Activated naive CD4-positive, alpha-beta T cell treated with anti-CD3 and anti-CD28 coated beads for 36 hours (primary cell): ENCODE measurements around the gene KIF26B. TPM values are rescaled to one million over a fixed set of nuclear protein-coding genes. Genes with fewer than 3 reads are reported as not detected.
A peak's percentile ranks its signal among the peaks of the same experiment; 100 is the strongest.
"Not testable (repeated sequence)": the region's sequence is repeated elsewhere in the genome, so short reads cannot be mapped to it uniquely, and the experiment has no call there.

Experiments
- CTCF ChIA-PET: fragments of 350-600 bp; sonication (Branson Sonifier 250); formaldehyde crosslinking; loops from one replicate; lab custom pipeline; 2021; ENCODE audit warnings: antibody characterized with exemption; lab: Charles Lee
- DNase-seq: peaks from one replicate; pipeline ENCODE4 v3.0.0-alpha.2; 2020
- H3K27ac Mint-ChIP-seq: one replicate; pipeline ENCODE4 v1.8.0; 2021; ENCODE audit warnings: mild to moderate bottlenecking, mixed read lengths
- H3K27me3 Mint-ChIP-seq: one replicate; pipeline ENCODE4 v1.8.0; 2021; ENCODE audit warnings: low read depth, mixed read lengths
- H3K36me3 Mint-ChIP-seq: one replicate; pipeline ENCODE4 v1.8.0; 2021; ENCODE audit warnings: low read depth, mixed read lengths
- H3K4me1 Mint-ChIP-seq: one replicate; pipeline ENCODE4 v1.8.0; 2021; ENCODE audit warnings: low read depth, mixed read lengths
- H3K4me3 Mint-ChIP-seq: one replicate; pipeline ENCODE4 v1.8.0; 2021; ENCODE audit warnings: mild to moderate bottlenecking, moderate library complexity, mixed read lengths
- H3K9me3 Mint-ChIP-seq: one replicate; pipeline ENCODE4 v1.8.0; 2021; ENCODE audit warnings: mixed read lengths
- intact Hi-C: fragments of 100-400 bp; cut with micrococcal nuclease; formaldehyde crosslinking; loops from one replicate; pipeline ENCODE4 v1.15.1; 2023
- total RNA-seq, 2 experiments: library from RNA; stranded (reverse); gene quantifications; one replicate each; pipeline ENCODE4 v1.2.3, GENCODE V29; 2021

Gene KIF26B
- total RNA-seq, 2 experiments from 2014 or later, result 0.05 TPM; not detected in 1

GRCh38 chr1:245310571-245311531 lies 156.1 kb downstream of the KIF26B start:
- DNase-seq, result peak; percentile 25
- peak overlapping the region; percentile 62 for H3K4me3 Mint-ChIP-seq
- intact Hi-C loops, result no loop called here
- no peaks in the 10 kb centered on the region for H3K9me3 Mint-ChIP-seq
- CTCF ChIA-PET, result interaction anchor here (0.5 to 0.7 kb wide), 3 partner anchors 158 to 1740 kb away, joined by 3 to 7 read pairs (median 6); no protein-coding TSS in a partner anchor
- H3K36me3 Mint-ChIP-seq, result no peaks in the 10 kb centered on the region
- H3K4me1 Mint-ChIP-seq, result peaks cover 10% of the 10 kb centered on the region
- H3K27me3 Mint-ChIP-seq, result no peaks in the 10 kb centered on the region
- H3K27ac Mint-ChIP-seq, result peak overlapping the region; percentile 51

DNA sequence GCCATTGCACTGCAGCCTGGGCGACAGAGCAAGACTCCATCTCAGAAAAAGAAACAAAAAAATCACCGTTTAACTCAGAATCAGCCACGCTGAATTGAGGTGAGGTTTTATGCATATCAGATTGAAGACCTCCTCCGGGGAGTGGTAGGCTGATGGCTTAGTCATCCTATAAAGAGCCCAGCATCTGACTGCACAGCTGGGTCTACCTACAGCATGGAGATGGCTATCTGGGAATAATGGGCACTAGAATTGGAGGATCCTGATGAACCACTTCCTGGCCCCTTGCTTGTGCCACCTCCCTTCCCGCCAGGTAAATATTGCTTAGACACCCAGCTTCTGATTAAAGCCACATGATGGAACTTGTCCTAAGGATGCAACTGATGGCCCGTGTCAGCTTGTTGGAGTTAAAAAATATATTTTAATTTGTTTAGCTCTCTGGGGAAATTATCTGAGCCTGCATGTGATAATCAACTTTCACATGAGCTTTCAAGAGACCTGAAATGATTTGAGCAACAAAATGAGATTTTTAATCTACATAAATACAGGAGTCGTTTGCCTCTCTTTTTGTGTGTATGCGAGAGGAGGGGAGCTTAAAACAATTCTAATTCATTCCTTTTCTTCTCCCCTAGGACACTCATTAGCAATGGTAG lies 157.2 kb downstream of the KIF26B start:
- no peak overlapping the region for H3K4me3 Mint-ChIP-seq
- H3K9me3 Mint-ChIP-seq, result no peaks in the 10 kb centered on the region
- H3K27me3 Mint-ChIP-seq, result no peaks in the 10 kb centered on the region
- intact Hi-C loops, result no loop called here
- CTCF ChIA-PET, result no interaction called here
- no peaks in the 10 kb centered on the region for H3K36me3 Mint-ChIP-seq
- peaks cover 10% of the 10 kb centered on the region for H3K4me1 Mint-ChIP-seq
- H3K27ac Mint-ChIP-seq, result no peak overlapping the region
- no peak for DNase-seq

GRCh38 chr1:245313576-245313975 lies 158.8 kb downstream of the KIF26B start:
- H3K4me3 Mint-ChIP-seq, result no peak overlapping the region
- H3K27ac Mint-ChIP-seq, result no peak overlapping the region
- H3K4me1 Mint-ChIP-seq, result peaks cover 10% of the 10 kb centered on the region
- H3K9me3 Mint-ChIP-seq, result no peaks in the 10 kb centered on the region
- H3K27me3 Mint-ChIP-seq, result no peaks in the 10 kb centered on the region
- CTCF ChIA-PET, result interaction anchor here (0.6 kb wide), 1 partner anchor 1748 kb away, joined by 3 read pairs; no protein-coding TSS in a partner anchor
- intact Hi-C loops, result no loop called here
- no peaks in the 10 kb centered on the region for H3K36me3 Mint-ChIP-seq
- no peak for DNase-seq

DNA sequence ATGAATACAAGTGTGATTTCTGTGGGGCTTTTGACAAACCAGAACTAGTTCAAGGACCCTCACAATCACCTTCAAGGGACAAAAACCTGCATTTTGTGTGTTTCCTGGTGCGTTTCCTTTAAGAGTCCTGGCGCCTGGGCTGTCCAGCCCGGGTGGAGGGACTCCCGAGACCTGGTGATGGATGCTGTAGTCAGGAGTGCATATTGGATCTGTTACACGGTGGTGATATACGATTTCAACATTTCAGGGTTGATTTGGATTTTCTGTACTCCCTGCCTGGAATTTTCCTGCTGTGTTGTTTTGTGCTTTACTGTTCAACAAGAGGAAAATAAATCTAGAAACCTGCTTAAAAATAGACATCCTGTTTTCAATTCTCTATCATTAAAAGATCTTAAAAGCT lies 162.0 kb downstream of the KIF26B start:
- Mint-ChIP-seq H3K4me3 (no peak overlapping the region), H3K9me3 (no peaks in the 10 kb centered on the region), H3K27ac (no peak overlapping the region), H3K27me3 (no peaks in the 10 kb centered on the region), H3K4me1 (no peaks in the 10 kb centered on the region), H3K36me3 (no peaks in the 10 kb centered on the region)
- no peak for DNase-seq
- intact Hi-C loops, result no loop called here
- CTCF ChIA-PET, result no interaction called here

DNA sequence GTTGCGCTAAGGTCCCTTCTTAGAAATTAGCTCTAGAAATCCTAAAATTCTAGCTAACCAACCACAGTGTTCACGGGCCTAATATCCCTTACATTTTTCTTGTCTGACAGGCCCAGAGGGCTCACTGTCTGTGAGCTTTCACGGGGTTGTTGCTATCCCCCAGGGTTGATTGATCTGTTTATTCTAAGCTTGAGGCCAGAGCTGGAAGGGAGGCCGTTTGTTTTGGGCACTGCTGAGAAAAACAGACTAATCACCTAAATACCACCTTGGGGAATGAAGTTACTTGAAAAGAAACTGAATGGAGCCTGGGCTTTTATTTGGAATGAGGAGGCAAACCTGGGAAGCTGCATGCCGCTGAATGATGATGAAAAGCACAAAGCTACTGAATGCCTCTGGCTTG lies 162.4 kb downstream of the KIF26B start:
- no peak for DNase-seq
- Mint-ChIP-seq H3K4me3 (no peak overlapping the region), H3K27ac (no peak overlapping the region), H3K9me3 (no peaks in the 10 kb centered on the region), H3K4me1 (no peaks in the 10 kb centered on the region), H3K36me3 (no peaks in the 10 kb centered on the region), H3K27me3 (no peaks in the 10 kb centered on the region)
- CTCF ChIA-PET, result no interaction called here
- intact Hi-C loops, result no loop called here

DNA sequence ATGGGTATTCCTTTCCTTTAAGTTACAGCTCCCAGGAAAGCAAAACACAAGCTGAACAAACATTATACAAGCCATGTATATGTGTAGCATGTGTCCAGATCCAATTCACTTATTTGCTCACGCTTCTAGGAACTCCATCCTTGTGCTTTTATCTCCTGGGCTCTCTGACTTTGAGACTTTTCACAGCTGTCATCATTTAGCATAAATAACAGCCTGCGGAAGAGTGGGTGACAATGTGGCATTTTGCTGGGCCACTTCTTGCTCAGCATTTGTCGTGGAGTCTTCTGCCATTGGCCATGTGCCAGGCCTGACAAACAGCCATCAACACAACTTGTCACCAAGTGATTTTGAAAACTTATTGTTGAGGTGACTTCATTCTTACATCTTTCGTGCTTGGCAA lies 164.3 kb downstream of the KIF26B start:
- H3K27me3 Mint-ChIP-seq, result peaks cover 1% of the 10 kb centered on the region
- no peak overlapping the region for H3K4me3 Mint-ChIP-seq
- CTCF ChIA-PET, result no interaction called here
- intact Hi-C loops, result no loop called here
- no peak for DNase-seq
- no peak overlapping the region for H3K27ac Mint-ChIP-seq
- H3K36me3 Mint-ChIP-seq, result no peaks in the 10 kb centered on the region
- no peaks in the 10 kb centered on the region for H3K4me1 Mint-ChIP-seq
- no peaks in the 10 kb centered on the region for H3K9me3 Mint-ChIP-seq

DNA sequence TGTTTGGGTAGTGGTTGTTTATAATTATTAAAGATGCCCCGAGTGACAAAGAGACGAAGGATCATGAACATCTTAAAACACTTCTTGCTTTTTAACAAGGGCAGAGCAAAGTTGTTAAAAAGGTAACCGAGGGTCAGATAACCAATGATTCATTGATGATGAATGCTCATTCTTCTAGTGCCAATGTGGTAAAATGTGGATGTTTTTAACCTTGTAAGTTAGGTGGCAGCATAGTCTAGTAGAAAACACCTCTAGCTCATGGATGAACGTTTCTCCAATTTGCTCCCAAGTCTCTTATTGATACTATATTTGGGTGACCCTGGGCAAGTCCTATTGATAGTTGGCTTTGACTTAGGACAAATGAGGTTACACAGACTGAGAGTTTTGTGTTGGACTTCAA lies 167.9 kb downstream of the KIF26B start:
- Mint-ChIP-seq H3K27ac (no peak overlapping the region), H3K27me3 (peaks cover 3% of the 10 kb centered on the region), H3K4me1 (no peaks in the 10 kb centered on the region), H3K9me3 (no peaks in the 10 kb centered on the region), H3K36me3 (no peaks in the 10 kb centered on the region), H3K4me3 (no peak overlapping the region)
- CTCF ChIA-PET, result no interaction called here
- no peak for DNase-seq
- intact Hi-C loops, result no loop called here

DNA sequence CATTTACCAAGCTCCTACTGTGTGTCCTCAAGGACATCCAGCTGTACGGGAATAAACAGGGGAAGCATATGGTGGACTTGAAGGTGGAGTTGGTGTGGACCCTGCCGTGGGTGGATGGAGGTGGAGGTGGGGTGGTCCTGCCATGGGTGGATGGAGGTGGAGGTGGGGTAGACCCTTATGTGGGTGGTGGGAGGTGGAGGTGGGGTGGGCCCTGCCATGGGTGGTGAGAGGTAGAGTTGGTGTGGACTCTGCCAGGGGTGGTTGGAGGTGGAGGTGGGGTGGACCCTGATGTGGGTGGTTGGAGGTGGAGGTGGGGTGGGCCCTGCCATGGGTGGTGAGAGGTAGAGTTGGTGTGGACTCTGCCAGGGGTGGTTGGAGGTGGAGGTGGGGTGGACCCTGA lies 169.0 kb downstream of the KIF26B start:
- CTCF ChIA-PET, H3K36me3 Mint-ChIP-seq, intact Hi-C loops: not testable (repeated sequence)

GRCh38 chr1:245325922-245326795 lies 171.4 kb downstream of the KIF26B start:
- no peaks in the 10 kb centered on the region for H3K9me3 Mint-ChIP-seq
- intact Hi-C loops, result no loop called here
- H3K4me3 Mint-ChIP-seq, result no peak overlapping the region
- H3K4me1 Mint-ChIP-seq, result no peaks in the 10 kb centered on the region
- H3K27ac Mint-ChIP-seq, result no peak overlapping the region
- CTCF ChIA-PET, result no interaction called here
- no peak for DNase-seq
- H3K36me3 Mint-ChIP-seq, result no peaks in the 10 kb centered on the region
- H3K27me3 Mint-ChIP-seq, result peaks cover 6% of the 10 kb centered on the region

More for the DNA sequence above, 169.0 kb downstream of the KIF26B start:
- H3K27me3 Mint-ChIP-seq, DNase-seq, H3K9me3 Mint-ChIP-seq, H3K4me3 Mint-ChIP-seq, H3K27ac Mint-ChIP-seq, H3K4me1 Mint-ChIP-seq: not testable (repeated sequence)

GRCh38 chr1:245327360-245327759 lies 172.6 kb downstream of the KIF26B start:
- DNase-seq, result no peak
- H3K4me3 Mint-ChIP-seq, result no peak overlapping the region
- CTCF ChIA-PET, result no interaction called here
- no peaks in the 10 kb centered on the region for H3K4me1 Mint-ChIP-seq
- peaks cover 6% of the 10 kb centered on the region for H3K27me3 Mint-ChIP-seq
- H3K9me3 Mint-ChIP-seq, result no peaks in the 10 kb centered on the region
- intact Hi-C loops, result no loop called here
- H3K27ac Mint-ChIP-seq, result no peak overlapping the region
- no peaks in the 10 kb centered on the region for H3K36me3 Mint-ChIP-seq

- CTCF ChIA-PET, result no interaction called here
- H3K36me3 Mint-ChIP-seq, result no peaks in the 10 kb centered on the region
- peaks cover 6% of the 10 kb centered on the region for H3K27me3 Mint-ChIP-seq
- no peaks in the 10 kb centered on the region for H3K4me1 Mint-ChIP-seq
- intact Hi-C loops, result no loop called here
- no peak overlapping the region for H3K27ac Mint-ChIP-seq
- no peak overlapping the region for H3K4me3 Mint-ChIP-seq
- DNase-seq, result no peak
- H3K9me3 Mint-ChIP-seq, result no peaks in the 10 kb centered on the region
These were observed 173.1 kb downstream of the KIF26B start for GRCh38 chr1:245327842-245328241.

- H3K4me1 Mint-ChIP-seq, result no peaks in the 10 kb centered on the region
- CTCF ChIA-PET, result interaction anchor here (0.6 kb wide), 1 partner anchor 69 kb away, joined by 3 read pairs; no protein-coding TSS in a partner anchor
- intact Hi-C loops, result no loop called here
- no peaks in the 10 kb centered on the region for H3K36me3 Mint-ChIP-seq
- no peak overlapping the region for H3K4me3 Mint-ChIP-seq
- H3K27ac Mint-ChIP-seq, result no peak overlapping the region
- no peaks in the 10 kb centered on the region for H3K9me3 Mint-ChIP-seq
- no peak for DNase-seq
- H3K27me3 Mint-ChIP-seq, result peaks cover 5% of the 10 kb centered on the region
These were observed 176.2 kb downstream of the KIF26B start for GRCh38 chr1:245330951-245331350.
